ENCODE results near the gene ZDHHC9.

Gene ZDHHC9

DNA sequence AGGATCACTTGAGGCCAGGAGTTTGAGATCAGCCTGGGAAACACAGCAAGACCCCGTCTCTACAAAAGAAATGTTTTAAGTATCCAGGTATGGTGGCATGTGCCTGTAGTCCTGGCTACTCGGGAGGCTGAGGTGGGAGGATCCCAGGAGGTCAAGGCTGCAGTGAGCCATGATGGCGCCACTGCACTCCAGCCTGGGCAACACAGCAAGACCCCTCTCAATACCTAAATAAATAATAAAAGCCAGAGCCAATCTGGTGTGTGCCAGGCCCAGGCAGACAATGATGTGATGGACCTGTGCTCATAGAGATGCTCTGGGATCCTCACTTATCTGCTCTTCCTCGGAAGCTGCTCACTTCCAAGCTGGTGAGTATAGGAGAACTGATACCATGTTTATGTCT, 82.1 kb downstream of the ZDHHC9 start:
- DNase-seq, result no peak

DNA sequence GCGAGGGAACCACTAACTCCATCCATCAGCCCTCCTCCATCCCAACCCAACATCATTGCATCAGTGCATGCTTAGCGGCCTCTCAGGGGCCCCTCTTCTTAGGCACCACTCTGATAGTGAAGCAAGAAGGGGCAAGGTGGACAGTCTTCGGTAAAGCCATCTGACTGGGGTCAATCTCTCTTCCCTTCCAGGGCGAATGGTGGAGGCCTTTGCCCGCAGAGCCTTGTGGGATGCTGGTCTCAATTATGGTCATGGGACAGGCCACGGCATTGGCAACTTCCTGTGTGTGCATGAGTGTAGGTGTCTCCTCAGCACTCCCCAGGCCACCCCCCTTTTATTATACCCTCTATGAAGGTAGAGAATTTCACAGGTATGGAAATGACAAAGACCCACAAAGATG, 82.7 kb downstream of the ZDHHC9 start:
- no peak for DNase-seq

DNA sequence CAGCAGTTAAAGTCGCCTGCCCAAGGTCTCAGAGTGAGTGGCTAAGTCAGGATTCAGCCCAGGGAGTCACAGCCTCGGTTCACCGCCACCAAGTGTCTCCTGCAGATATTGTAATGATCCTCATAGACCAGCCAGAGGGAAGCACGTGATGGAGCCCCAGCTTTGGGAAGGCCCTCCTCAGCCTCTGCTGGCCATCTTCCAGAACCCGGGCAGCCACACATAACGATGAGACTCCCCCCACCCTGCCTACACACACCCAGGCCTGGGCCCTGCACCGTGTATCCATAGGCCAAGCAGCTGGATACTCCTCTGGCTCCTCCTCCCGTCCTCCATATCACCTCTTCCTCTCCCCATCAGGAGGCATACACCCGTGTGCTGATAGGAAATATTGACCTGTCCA, 83.5 kb downstream of the ZDHHC9 start:
- DNase-seq, result no peak

DNA sequence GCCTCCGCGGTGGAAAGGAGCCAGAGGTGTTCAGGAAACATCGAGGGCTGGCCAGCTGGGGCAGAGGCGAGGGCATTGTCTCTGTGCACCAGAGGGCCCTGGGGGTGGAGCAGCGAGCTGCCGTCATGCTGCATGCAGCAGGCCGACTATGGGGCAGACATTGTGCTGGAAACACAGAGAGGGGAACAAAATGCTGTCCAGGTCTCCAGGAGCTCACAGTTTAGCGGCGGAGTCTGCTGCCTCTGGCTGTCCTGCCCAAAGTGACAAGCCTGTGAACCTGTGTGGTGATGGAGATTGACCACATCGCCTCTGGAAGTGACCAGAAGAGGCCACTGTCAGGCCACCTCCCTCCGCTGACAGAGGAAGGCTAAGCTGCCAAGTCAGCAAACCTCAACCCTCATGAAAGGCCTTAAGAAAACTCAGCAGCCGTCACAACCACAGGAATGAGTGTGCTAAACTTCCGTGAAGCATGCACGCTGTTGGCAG, 84.1 kb downstream of the ZDHHC9 start:
- DNase-seq, result peak; percentile 70

DNA sequence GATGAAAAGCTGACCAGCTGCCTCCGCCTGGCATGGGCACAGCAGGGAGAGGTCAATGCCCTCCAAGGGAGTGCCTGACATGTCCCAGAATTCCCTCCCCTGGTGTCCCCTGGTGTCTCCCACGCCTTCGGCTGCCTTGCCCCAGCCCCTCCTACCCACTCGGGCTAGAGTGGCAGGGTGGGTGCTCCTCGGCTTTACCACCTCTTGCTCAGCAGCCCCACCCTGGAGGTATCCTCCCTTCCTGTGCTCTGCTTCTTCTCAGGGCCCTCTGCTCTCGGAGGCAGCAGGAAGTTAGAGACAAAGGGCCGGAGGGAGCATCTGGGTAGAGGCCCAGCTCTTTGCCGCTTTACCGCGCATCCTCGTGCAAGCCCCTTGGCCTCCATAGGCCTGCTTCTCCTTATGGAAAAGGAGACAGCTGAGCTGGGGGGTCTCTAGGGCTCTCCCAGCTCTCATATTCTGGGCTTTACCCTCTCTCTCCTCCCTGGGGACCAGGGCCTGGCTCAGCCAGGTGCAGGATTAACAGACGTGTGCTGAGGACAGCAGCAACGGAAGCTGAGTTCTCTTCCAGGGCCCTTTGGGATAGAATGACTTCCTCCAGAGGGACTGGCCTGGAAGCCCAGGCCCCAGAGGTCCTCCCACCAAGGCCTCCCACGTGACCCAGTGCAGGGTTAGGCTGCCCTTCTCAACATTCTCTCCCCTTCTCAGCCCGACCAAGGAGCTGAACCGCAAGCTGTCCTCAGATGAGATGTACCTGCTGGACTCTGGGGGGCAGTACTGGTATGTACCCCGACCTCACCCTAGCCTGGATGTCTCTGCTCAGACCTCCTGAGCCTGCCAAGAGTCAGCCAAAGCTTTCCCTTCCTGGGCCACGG, 87.7 kb downstream of the ZDHHC9 start:
- no peak for DNase-seq

DNA sequence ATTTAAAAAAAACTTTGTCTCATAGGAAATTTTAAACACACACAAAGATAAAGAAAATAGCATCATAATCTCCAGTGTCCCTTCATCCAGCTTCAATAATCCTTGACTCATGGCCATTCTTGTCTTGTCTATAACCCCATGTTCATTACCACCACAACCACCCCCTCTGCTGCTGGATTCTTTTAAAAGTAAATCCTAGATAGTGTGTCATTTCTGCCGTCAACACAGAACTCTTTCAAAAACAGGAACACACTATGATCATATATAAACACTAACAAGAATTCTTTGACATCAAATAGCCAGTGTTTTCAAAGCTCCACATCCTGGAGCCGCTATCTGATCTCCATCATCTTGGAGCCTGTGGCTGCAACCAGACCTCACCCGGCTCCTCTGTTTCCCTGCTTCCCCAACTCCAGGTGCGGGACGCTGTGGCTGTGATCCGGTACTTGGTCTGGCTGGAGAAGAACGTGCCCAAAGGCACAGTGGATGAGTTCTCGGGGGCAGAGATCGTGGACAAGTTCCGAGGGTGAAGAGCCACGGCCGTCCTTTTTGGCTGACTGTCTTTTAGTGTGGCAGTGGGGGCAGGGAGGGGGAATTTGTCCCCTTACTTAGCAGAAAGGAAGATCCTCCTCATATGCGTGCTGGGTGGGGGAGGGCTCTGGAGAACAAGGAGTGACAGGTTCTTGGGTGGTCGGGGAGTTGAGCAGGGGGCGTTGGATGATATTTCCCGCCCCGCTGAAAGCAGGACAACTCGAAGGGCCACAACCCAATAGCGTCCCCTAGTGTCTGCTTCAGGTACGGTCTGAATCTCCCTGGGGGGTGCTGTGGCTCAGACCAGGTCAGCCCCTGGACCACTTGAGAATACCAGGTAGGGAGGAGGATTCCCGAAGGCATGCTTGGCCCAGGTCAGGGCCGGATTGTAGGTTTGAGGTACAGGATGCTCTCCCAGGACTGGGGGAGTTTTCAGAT, 89.3 kb downstream of the ZDHHC9 start:
- no peak for DNase-seq
